ENCODE data around the gene SLC25A26.
"Not testable (repeated sequence)": the region's sequence is repeated elsewhere in the genome, so short reads cannot be mapped to it uniquely, and the experiment has no call there.

The SLC25A26 gene

GRCh38 chr3:66270701-66271100, 49.9 kb downstream of the SLC25A26 start:
- DNase-seq (ENCODE audit: low read depth): no peak
- no peak overlapping the region for H3K4me3 ChIP-seq (ENCODE audit: low read depth, low read length)
- TF ChIP-seq, protein P1, sequence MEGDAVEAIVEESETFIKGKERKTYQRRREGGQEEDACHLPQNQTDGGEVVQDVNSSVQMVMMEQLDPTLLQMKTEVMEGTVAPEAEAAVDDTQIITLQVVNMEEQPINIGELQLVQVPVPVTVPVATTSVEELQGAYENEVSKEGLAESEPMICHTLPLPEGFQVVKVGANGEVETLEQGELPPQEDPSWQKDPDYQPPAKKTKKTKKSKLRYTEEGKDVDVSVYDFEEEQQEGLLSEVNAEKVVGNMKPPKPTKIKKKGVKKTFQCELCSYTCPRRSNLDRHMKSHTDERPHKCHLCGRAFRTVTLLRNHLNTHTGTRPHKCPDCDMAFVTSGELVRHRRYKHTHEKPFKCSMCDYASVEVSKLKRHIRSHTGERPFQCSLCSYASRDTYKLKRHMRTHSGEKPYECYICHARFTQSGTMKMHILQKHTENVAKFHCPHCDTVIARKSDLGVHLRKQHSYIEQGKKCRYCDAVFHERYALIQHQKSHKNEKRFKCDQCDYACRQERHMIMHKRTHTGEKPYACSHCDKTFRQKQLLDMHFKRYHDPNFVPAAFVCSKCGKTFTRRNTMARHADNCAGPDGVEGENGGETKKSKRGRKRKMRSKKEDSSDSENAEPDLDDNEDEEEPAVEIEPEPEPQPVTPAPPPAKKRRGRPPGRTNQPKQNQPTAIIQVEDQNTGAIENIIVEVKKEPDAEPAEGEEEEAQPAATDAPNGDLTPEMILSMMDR (IDR thresholded peaks at IDR 0.05; ENCODE audit: low read depth, low read length, missing control alignments): no peak

DNA sequence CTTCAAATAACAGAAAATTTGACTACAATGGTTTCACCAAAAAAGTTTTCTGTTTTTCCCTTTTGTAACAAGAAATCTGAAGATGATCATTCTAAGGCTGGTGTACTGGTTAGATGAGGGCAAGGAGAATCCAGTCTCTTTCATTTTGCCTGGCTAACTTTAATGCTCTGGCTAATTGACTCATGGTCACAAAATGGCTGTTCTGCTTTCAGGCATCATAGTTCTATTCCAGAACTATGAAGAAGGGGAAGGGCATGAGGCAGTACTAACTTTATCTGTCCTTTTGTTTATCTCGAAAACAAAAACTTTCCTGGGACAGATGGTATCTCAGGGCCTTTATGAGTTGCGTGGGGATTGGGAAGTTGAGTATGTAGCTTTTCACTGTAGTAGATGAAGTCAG, 50.4 kb downstream of the SLC25A26 start:
- DNase-seq (ENCODE audit: low read depth): no peak
- H3K4me3 ChIP-seq (ENCODE audit: low read depth, low read length): no peak overlapping the region
- TF ChIP-seq, protein P1 (IDR thresholded peaks at IDR 0.05; ENCODE audit: low read depth, low read length, missing control alignments): no peak

GRCh38 chr3:66272016-66272415, 51.2 kb downstream of the SLC25A26 start:
- TF ChIP-seq, protein P1 (IDR thresholded peaks at IDR 0.05; ENCODE audit: low read depth, low read length, missing control alignments): no peak
- DNase-seq (ENCODE audit: low read depth): no peak
- no peak overlapping the region for H3K4me3 ChIP-seq (ENCODE audit: low read depth, low read length)

- DNase-seq (ENCODE audit: low read depth); H3K4me3 ChIP-seq (ENCODE audit: low read depth, low read length): not testable (repeated sequence)
Observed at GRCh38 chr3:66274837-66275236, 54.0 kb downstream of the SLC25A26 start.

- no peak overlapping the region for H3K4me3 ChIP-seq (ENCODE audit: low read depth, low read length)
- DNase-seq (ENCODE audit: low read depth): peak; percentile 34
- TF ChIP-seq, protein P1 (IDR thresholded peaks at IDR 0.05; ENCODE audit: low read depth, low read length, missing control alignments): peak; percentile 44
Observed at GRCh38 chr3:66276705-66277274, 56.0 kb downstream of the SLC25A26 start.

- TF ChIP-seq, protein P1 (IDR thresholded peaks at IDR 0.05; ENCODE audit: low read depth, low read length, missing control alignments): no peak
- DNase-seq (ENCODE audit: low read depth): no peak
- no peak overlapping the region for H3K4me3 ChIP-seq (ENCODE audit: low read depth, low read length)
Observed at GRCh38 chr3:66279168-66279567, 58.4 kb downstream of the SLC25A26 start.

GRCh38 chr3:66280304-66280703, 59.5 kb downstream of the SLC25A26 start:
- no peak for DNase-seq (ENCODE audit: low read depth)
- TF ChIP-seq, protein P1 (IDR thresholded peaks at IDR 0.05; ENCODE audit: low read depth, low read length, missing control alignments): no peak
- no peak overlapping the region for H3K4me3 ChIP-seq (ENCODE audit: low read depth, low read length)

DNA sequence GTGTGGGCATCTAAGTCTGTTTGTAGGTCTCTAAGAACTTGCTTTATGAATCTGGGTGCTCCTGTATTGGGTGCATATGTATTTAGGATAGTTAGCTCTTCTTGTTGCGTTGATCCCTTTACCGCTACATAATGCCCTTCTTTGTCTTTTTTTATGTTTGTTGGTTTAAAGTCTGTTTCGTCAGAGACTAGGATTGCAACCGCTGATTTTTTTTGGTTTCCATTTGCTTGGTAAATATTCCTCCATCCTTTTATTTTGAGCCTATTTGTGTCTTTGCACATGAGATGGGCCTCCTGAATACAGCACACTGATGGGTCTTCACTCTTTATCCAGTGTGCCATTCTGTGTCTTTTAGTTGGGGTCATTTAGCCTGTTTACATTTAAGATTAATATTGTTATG, 71.1 kb downstream of the SLC25A26 start:
- H3K4me3 ChIP-seq (ENCODE audit: low read depth, low read length); DNase-seq (ENCODE audit: low read depth): not testable (repeated sequence)

Data from GM12864 (cell line).